Measurements from ENCODE around the gene ITIH1. TPM values are rescaled to one million over a fixed set of nuclear protein-coding genes. Genes with fewer than 3 reads are reported as not detected.

Gene ITIH1
- total RNA-seq, 1 experiment from 2014 or later: not detected

- no peak overlapping the region for H3K4ac ChIP-seq (ENCODE audit: low read depth, low read length)
- no peak overlapping the region for H2AFZ ChIP-seq (ENCODE audit: low read length)
- no peaks in the 10 kb centered on the region for H3K23me2 ChIP-seq (ENCODE audit: insufficient read length, low read depth, low read length, poor library complexity, severe bottlenecking)
- no peaks in the 10 kb centered on the region for H3K27me3 ChIP-seq (ENCODE audit: insufficient read depth, low read length)
- Mint-ChIP-seq H3K4me3 (no peak overlapping the region), H3K4me1 (no peaks in the 10 kb centered on the region), H3K36me3 (ENCODE audit: insufficient read depth in 1 of 3, low read depth in 3 of 3) (no peaks in the 10 kb centered on the region), H3K27ac (no peak overlapping the region), H3K9me3 (no peaks in the 10 kb centered on the region), H3K27me3 (ENCODE audit: low read depth) (peaks cover 11% of the 10 kb centered on the region)
- no peaks in the 10 kb centered on the region for H3K4me1 ChIP-seq (ENCODE audit: insufficient read depth, low read length)
- no peak overlapping the region for H3K4me2 ChIP-seq (ENCODE audit: insufficient read depth, insufficient read length, low read length)
- H2BK5ac ChIP-seq (ENCODE audit: insufficient read length, low read length): no peak overlapping the region
- DNase-seq: no peak
- H4K8ac ChIP-seq (replicated peaks; ENCODE audit: insufficient read length, low read depth, low read length): no peak overlapping the region
- no peak overlapping the region for H3K18ac ChIP-seq (ENCODE audit: insufficient read length, low read depth, low read length)
- no CpG with 5 or more reads among the region's 19 CpGs for WGBS (ENCODE audit: extremely low coverage, insufficient read length, low lambda C conversion rate)
- H4K91ac ChIP-seq (ENCODE audit: insufficient read length, low read depth, low read length): no peak overlapping the region
- no peak overlapping the region for H2BK120ac ChIP-seq (ENCODE audit: low read depth, low read length, poor library complexity, severe bottlenecking)
- no peak overlapping the region for H2AK5ac ChIP-seq (ENCODE audit: insufficient read length, low read length)
- H3K79me1 ChIP-seq (ENCODE audit: insufficient read depth, low read depth, low read length, poor library complexity, severe bottlenecking): no peaks in the 10 kb centered on the region
- H3K14ac ChIP-seq (ENCODE audit: insufficient read depth, low read length): no peak overlapping the region
- H3T11ph ChIP-seq (ENCODE audit: low read length): no peak overlapping the region
- no peak overlapping the region for H3K56ac ChIP-seq (ENCODE audit: insufficient read length, low read depth, low read length)
- TF ChIP-seq, protein P1, sequence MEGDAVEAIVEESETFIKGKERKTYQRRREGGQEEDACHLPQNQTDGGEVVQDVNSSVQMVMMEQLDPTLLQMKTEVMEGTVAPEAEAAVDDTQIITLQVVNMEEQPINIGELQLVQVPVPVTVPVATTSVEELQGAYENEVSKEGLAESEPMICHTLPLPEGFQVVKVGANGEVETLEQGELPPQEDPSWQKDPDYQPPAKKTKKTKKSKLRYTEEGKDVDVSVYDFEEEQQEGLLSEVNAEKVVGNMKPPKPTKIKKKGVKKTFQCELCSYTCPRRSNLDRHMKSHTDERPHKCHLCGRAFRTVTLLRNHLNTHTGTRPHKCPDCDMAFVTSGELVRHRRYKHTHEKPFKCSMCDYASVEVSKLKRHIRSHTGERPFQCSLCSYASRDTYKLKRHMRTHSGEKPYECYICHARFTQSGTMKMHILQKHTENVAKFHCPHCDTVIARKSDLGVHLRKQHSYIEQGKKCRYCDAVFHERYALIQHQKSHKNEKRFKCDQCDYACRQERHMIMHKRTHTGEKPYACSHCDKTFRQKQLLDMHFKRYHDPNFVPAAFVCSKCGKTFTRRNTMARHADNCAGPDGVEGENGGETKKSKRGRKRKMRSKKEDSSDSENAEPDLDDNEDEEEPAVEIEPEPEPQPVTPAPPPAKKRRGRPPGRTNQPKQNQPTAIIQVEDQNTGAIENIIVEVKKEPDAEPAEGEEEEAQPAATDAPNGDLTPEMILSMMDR (conservative IDR thresholded peaks at IDR 0.05): no peak
- H3K9ac ChIP-seq (ENCODE audit: extremely low read depth, insufficient read length, low read length): no peak overlapping the region
- H2BK12ac ChIP-seq (ENCODE audit: insufficient read length, low read depth, low read length): no peak overlapping the region
- H3K23ac ChIP-seq (ENCODE audit: insufficient read length, low read depth, low read length): no peak overlapping the region
- H2BK20ac ChIP-seq (ENCODE audit: low read depth, low read length, poor library complexity, severe bottlenecking): no peak overlapping the region
- no peak overlapping the region for H4K5ac ChIP-seq (ENCODE audit: insufficient read length, low read depth, low read length)
- H4K20me1 ChIP-seq (ENCODE audit: control insufficient read depth, insufficient read depth, insufficient read length): no peaks in the 10 kb centered on the region
- H3K79me2 ChIP-seq (ENCODE audit: insufficient read depth, low read length): no peaks in the 10 kb centered on the region
- H3K27ac ChIP-seq (ENCODE audit: insufficient read length, low read depth, low read length): no peak overlapping the region
- no peaks in the 10 kb centered on the region for H3K9me3 ChIP-seq (ENCODE audit: control insufficient read depth, low read depth, low read length)
- H2BK15ac ChIP-seq (ENCODE audit: low read depth, low read length): no peak overlapping the region
Measured at GRCh38 chr3:52805270-52806039, 28.1 kb downstream of the ITIH1 start.
